ENCODE measurements around the gene ABCC6.
"Not testable (repeated sequence)": the region's sequence is repeated elsewhere in the genome, so short reads cannot be mapped to it uniquely, and the experiment has no call there.

Gene ABCC6

DNA sequence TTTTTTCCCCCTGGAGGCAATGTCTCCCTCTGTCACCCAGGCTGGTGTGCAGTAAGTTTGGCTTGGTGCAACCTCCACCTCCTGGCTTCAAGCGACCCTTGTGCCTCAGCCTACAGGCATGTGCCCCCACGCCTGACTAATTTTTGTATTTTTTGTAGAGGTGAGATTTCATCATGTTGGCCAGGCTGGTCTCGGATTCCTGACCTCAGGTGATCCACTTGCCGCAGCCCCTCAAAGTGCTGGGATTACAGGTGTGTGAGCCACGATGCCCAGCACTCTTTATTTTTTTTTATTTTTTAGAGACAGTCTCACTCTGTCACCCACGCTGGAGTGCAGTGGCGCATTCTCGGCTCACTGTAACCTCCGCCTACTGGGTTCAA, 113.2 kb downstream of the ABCC6 start:
- Histone ChIP-seq H3K27me3 (ENCODE audit: control insufficient read depth, insufficient read depth, low read length) (no peaks in the 10 kb centered on the region), H3K4me1 (ENCODE audit: control insufficient read depth, insufficient read depth, low read length) (peaks cover 5% of the 10 kb centered on the region), H3K27ac (ENCODE audit: low read depth, low read length) (no peak overlapping the region), H3K9ac (ENCODE audit: low read depth, low read length) (no peak overlapping the region), H3K36me3 (ENCODE audit: control insufficient read depth, insufficient read depth, low read length) (peaks cover 86% of the 10 kb centered on the region), H3K4me3 (ENCODE audit: low read depth, low read length) (no peak overlapping the region), H3K9me3 (ENCODE audit: control insufficient read depth, insufficient read depth, low read length) (no peaks in the 10 kb centered on the region)

- H3K9me3 ChIP-seq (ENCODE audit: control insufficient read depth, insufficient read depth, low read length) = no peaks in the 10 kb centered on the region
- peaks cover 5% of the 10 kb centered on the region for H3K4me1 ChIP-seq (ENCODE audit: control insufficient read depth, insufficient read depth, low read length)
- H3K9ac ChIP-seq (ENCODE audit: low read depth, low read length) = no peak overlapping the region
- H3K4me3 ChIP-seq (ENCODE audit: low read depth, low read length) = no peak overlapping the region
- peak overlapping the region; percentile 73 for H3K27ac ChIP-seq (ENCODE audit: low read depth, low read length)
- peaks cover 81% of the 10 kb centered on the region for H3K36me3 ChIP-seq (ENCODE audit: control insufficient read depth, insufficient read depth, low read length)
- H3K27me3 ChIP-seq (ENCODE audit: control insufficient read depth, insufficient read depth, low read length) = no peaks in the 10 kb centered on the region
Measured at GRCh38 chr16:16109453-16110110, 113.7 kb downstream of the ABCC6 start.

GRCh38 chr16:16108759-16109158, 114.5 kb downstream of the ABCC6 start:
- no peaks in the 10 kb centered on the region for H3K9me3 ChIP-seq (ENCODE audit: control insufficient read depth, insufficient read depth, low read length)
- H3K27ac ChIP-seq (ENCODE audit: low read depth, low read length) = peak overlapping the region; percentile 73
- H3K27me3 ChIP-seq (ENCODE audit: control insufficient read depth, insufficient read depth, low read length) = no peaks in the 10 kb centered on the region
- peaks cover 82% of the 10 kb centered on the region for H3K36me3 ChIP-seq (ENCODE audit: control insufficient read depth, insufficient read depth, low read length)
- peaks cover 5% of the 10 kb centered on the region for H3K4me1 ChIP-seq (ENCODE audit: control insufficient read depth, insufficient read depth, low read length)
- no peak overlapping the region for H3K9ac ChIP-seq (ENCODE audit: low read depth, low read length)
- H3K4me3 ChIP-seq (ENCODE audit: low read depth, low read length) = no peak overlapping the region

DNA sequence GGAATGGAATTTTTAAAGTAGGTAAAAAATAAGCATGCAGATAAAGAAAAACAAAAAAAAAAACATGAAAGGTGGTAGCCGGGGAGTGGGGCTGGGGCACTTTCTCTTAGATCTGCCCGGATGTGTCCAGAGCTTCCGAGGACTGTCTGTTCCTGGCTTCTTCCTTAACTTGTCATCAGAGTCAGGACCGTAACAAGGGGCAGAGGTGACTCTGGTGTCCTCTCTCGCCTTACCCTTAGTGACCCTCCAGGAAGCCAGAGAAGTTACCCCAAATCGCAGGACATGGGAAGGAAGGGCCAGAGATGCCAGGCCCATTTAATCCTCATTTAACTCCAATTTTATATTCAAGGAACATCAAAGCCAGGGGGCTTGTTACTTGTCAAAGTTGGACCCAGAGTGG, 115.5 kb downstream of the ABCC6 start:
- H3K27me3 ChIP-seq (ENCODE audit: control insufficient read depth, insufficient read depth, low read length) = no peaks in the 10 kb centered on the region
- no peak overlapping the region for H3K4me3 ChIP-seq (ENCODE audit: low read depth, low read length)
- no peak overlapping the region for H3K27ac ChIP-seq (ENCODE audit: low read depth, low read length)
- H3K36me3 ChIP-seq (ENCODE audit: control insufficient read depth, insufficient read depth, low read length) = peaks cover 80% of the 10 kb centered on the region
- H3K9me3 ChIP-seq (ENCODE audit: control insufficient read depth, insufficient read depth, low read length) = no peaks in the 10 kb centered on the region
- H3K4me1 ChIP-seq (ENCODE audit: control insufficient read depth, insufficient read depth, low read length) = peaks cover 5% of the 10 kb centered on the region
- H3K9ac ChIP-seq (ENCODE audit: low read depth, low read length) = no peak overlapping the region

DNA sequence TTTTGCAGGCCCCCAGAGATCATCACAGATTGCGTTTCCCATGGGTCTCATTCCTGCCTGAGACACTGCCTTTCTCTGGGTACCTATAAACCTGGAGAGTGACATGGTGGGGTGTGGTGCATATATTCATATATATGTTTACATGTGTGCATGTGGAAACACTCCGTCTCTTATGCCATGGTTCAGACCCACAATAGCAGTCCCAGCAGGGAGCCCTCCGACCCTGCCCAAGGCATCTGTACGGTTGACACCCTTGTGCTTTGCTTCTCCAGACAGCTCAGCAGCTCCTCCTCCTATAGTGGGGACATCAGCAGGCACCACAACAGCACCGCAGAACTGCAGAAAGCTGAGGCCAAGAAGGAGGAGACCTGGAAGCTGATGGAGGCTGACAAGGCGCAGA, 116.8 kb downstream of the ABCC6 start:
- no peak overlapping the region for H3K4me3 ChIP-seq (ENCODE audit: low read depth, low read length)
- H3K27me3 ChIP-seq (ENCODE audit: control insufficient read depth, insufficient read depth, low read length) = no peaks in the 10 kb centered on the region
- peaks cover 5% of the 10 kb centered on the region for H3K4me1 ChIP-seq (ENCODE audit: control insufficient read depth, insufficient read depth, low read length)
- no peak overlapping the region for H3K27ac ChIP-seq (ENCODE audit: low read depth, low read length)
- no peak overlapping the region for H3K9ac ChIP-seq (ENCODE audit: low read depth, low read length)
- no peaks in the 10 kb centered on the region for H3K9me3 ChIP-seq (ENCODE audit: control insufficient read depth, insufficient read depth, low read length)
- H3K36me3 ChIP-seq (ENCODE audit: control insufficient read depth, insufficient read depth, low read length) = peaks cover 80% of the 10 kb centered on the region

GRCh38 chr16:16105646-16106045, 117.6 kb downstream of the ABCC6 start:
- H3K9me3 ChIP-seq (ENCODE audit: control insufficient read depth, insufficient read depth, low read length) = no peaks in the 10 kb centered on the region
- peaks cover 76% of the 10 kb centered on the region for H3K36me3 ChIP-seq (ENCODE audit: control insufficient read depth, insufficient read depth, low read length)
- H3K4me1 ChIP-seq (ENCODE audit: control insufficient read depth, insufficient read depth, low read length) = peaks cover 5% of the 10 kb centered on the region
- H3K9ac ChIP-seq (ENCODE audit: low read depth, low read length) = no peak overlapping the region
- H3K27me3 ChIP-seq (ENCODE audit: control insufficient read depth, insufficient read depth, low read length) = no peaks in the 10 kb centered on the region
- H3K4me3 ChIP-seq (ENCODE audit: low read depth, low read length) = no peak overlapping the region
- no peak overlapping the region for H3K27ac ChIP-seq (ENCODE audit: low read depth, low read length)

DNA sequence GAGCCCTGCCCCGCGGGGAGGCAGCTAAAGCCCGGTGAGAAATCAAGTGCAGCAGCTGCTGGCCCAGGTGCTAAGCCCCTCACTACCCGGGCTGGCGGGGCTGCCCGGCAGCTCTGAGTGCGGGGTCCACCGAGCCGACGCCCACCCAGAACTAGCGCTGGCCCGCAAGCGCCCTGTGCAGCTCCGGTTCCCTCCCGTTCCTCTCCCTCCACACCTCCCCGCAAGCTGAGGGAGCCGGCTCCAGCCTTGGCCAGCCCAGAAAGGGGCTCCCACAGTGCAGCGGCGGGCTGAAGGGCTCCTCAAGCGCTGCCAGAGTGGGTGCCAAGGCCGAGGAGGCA, 118.5 kb downstream of the ABCC6 start:
- H3K27me3 ChIP-seq (ENCODE audit: control insufficient read depth, insufficient read depth, low read length); H3K27ac ChIP-seq (ENCODE audit: low read depth, low read length); H3K9ac ChIP-seq (ENCODE audit: low read depth, low read length); H3K4me3 ChIP-seq (ENCODE audit: low read depth, low read length); H3K4me1 ChIP-seq (ENCODE audit: control insufficient read depth, insufficient read depth, low read length); H3K9me3 ChIP-seq (ENCODE audit: control insufficient read depth, insufficient read depth, low read length): not testable (repeated sequence)
- H3K36me3 ChIP-seq (ENCODE audit: control insufficient read depth, insufficient read depth, low read length) = peaks cover 77% of the 10 kb centered on the region

DNA sequence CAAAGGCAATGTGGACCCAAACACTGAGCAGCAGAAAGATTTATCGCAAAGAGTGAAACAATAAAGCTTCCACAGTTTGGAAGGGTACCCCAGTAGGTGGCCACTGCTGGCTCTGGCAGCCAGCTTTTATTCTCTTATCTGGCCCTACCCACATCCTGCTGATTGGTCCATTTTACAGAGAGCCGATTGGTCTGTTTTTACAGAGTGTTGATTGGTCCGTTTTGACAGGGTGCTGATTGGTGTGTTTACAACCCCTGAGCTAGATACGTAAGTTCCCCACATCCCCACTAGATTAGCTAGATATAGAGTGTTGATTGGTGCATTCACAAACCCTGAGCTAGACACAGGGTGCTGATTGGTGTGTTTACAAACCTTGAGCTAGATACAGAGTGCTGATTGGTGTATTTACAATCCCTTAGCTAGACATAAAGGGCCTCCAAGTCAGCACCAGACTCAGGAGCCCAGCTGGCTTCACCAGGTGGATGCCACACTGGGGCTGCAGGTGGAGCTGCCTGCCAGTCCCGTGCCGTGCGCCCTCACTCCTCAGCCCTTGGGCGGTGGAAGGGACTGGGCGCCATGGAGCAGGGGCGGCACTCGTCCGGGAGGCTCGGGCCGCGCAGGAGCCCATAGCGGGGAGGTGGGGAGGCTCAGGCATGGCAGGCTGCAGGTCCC, 119.0 kb downstream of the ABCC6 start:
- H3K36me3 ChIP-seq (ENCODE audit: control insufficient read depth, insufficient read depth, low read length) = peaks cover 74% of the 10 kb centered on the region
- not testable (repeated sequence) for H3K27me3 ChIP-seq (ENCODE audit: control insufficient read depth, insufficient read depth, low read length); H3K4me1 ChIP-seq (ENCODE audit: control insufficient read depth, insufficient read depth, low read length); H3K9ac ChIP-seq (ENCODE audit: low read depth, low read length); H3K27ac ChIP-seq (ENCODE audit: low read depth, low read length); H3K9me3 ChIP-seq (ENCODE audit: control insufficient read depth, insufficient read depth, low read length); H3K4me3 ChIP-seq (ENCODE audit: low read depth, low read length)

GRCh38 chr16:16102738-16103137, 120.6 kb downstream of the ABCC6 start:
- Histone ChIP-seq H3K9me3 (ENCODE audit: control insufficient read depth, insufficient read depth, low read length) (no peaks in the 10 kb centered on the region), H3K27me3 (ENCODE audit: control insufficient read depth, insufficient read depth, low read length) (no peaks in the 10 kb centered on the region), H3K4me3 (ENCODE audit: low read depth, low read length) (no peak overlapping the region), H3K4me1 (ENCODE audit: control insufficient read depth, insufficient read depth, low read length) (no peaks in the 10 kb centered on the region), H3K36me3 (ENCODE audit: control insufficient read depth, insufficient read depth, low read length) (peaks cover 76% of the 10 kb centered on the region), H3K27ac (ENCODE audit: low read depth, low read length) (no peak overlapping the region), H3K9ac (ENCODE audit: low read depth, low read length) (no peak overlapping the region)

DNA sequence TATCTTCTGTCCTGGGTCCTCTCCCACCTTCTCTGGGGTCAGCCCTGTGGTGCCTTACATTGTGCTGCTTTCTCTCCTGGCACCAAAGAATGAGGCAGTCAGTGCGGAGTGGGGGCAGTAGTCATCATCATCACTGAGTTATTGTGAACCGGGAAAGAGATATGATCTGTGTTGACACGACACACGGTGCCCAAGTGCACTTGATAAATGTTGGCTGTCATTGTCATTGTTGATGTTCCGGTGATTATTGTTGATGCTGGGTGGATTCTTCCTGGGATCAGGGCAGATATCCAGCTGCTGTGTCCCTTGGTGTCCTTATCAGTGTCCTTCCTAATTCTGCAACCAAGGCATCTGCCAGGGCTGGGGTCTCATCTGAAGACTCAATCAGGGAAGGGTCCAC, 121.7 kb downstream of the ABCC6 start:
- no peak overlapping the region for H3K4me3 ChIP-seq (ENCODE audit: low read depth, low read length)
- H3K27me3 ChIP-seq (ENCODE audit: control insufficient read depth, insufficient read depth, low read length) = no peaks in the 10 kb centered on the region
- peaks cover 76% of the 10 kb centered on the region for H3K36me3 ChIP-seq (ENCODE audit: control insufficient read depth, insufficient read depth, low read length)
- no peak overlapping the region for H3K27ac ChIP-seq (ENCODE audit: low read depth, low read length)
- no peaks in the 10 kb centered on the region for H3K9me3 ChIP-seq (ENCODE audit: control insufficient read depth, insufficient read depth, low read length)
- no peaks in the 10 kb centered on the region for H3K4me1 ChIP-seq (ENCODE audit: control insufficient read depth, insufficient read depth, low read length)
- no peak overlapping the region for H3K9ac ChIP-seq (ENCODE audit: low read depth, low read length)

GRCh38 chr16:16100631-16101030, 122.7 kb downstream of the ABCC6 start:
- no peak overlapping the region for H3K9ac ChIP-seq (ENCODE audit: low read depth, low read length)
- H3K4me1 ChIP-seq (ENCODE audit: control insufficient read depth, insufficient read depth, low read length) = no peaks in the 10 kb centered on the region
- no peaks in the 10 kb centered on the region for H3K27me3 ChIP-seq (ENCODE audit: control insufficient read depth, insufficient read depth, low read length)
- peaks cover 71% of the 10 kb centered on the region for H3K36me3 ChIP-seq (ENCODE audit: control insufficient read depth, insufficient read depth, low read length)
- H3K9me3 ChIP-seq (ENCODE audit: control insufficient read depth, insufficient read depth, low read length) = no peaks in the 10 kb centered on the region
- H3K4me3 ChIP-seq (ENCODE audit: low read depth, low read length) = no peak overlapping the region
- no peak overlapping the region for H3K27ac ChIP-seq (ENCODE audit: low read depth, low read length)
